NB4 (cell line): ENCODE data around the gene RNF187.

Experiments
- CTCF ChIP-seq: IDR thresholded peaks from one replicate; pipeline ENCODE4 v1.5.1; 2012; ENCODE audit warnings: low read depth, low read length
- MAX ChIP-seq: IDR thresholded peaks from 2 replicates; pipeline ENCODE4 v1.6.1; 2011; ENCODE audit warnings: low read depth, low read length

GRCh38 chr1:228443395-228443794 lies 43.8 kb upstream of the RNF187 start:
- no peak for TF ChIP-seq MAX
- TF ChIP-seq CTCF: no peak
